HepG2 (cell line): ENCODE measurements around the gene GOLGA8B. TPM values are rescaled to one million over a fixed set of nuclear protein-coding genes. Genes with fewer than 3 reads are reported as not detected.
A peak's percentile ranks its signal among the peaks of the same experiment; 100 is the strongest.

ENCODE experiments used
- AHR ChIP-seq: IDR thresholded peaks from 2 replicates; pipeline ENCODE4 v1.6.1; 2018; ENCODE audit warnings: missing genetic modification reagents, missing compliant biosample characterization
- AKAP8 ChIP-seq: sonication (generic); formaldehyde crosslinking; IDR thresholded peaks from 2 replicates; pipeline ENCODE4 v1.5.1; 2020; ENCODE audit warnings: mild to moderate bottlenecking, missing genetic modification reagents
- KIAA2018 ChIP-seq: sonication (generic); formaldehyde crosslinking; IDR thresholded peaks from 2 replicates; pipeline ENCODE4 v1.5.0; 2020; ENCODE audit warnings: mild to moderate bottlenecking, missing genetic modification reagents, borderline replicate concordance
- KLF13 ChIP-seq: sonication (generic); formaldehyde crosslinking; IDR thresholded peaks from 2 replicates; pipeline ENCODE4 v1.4.0; 2020; ENCODE audit warnings: mild to moderate bottlenecking, missing genetic modification reagents
- MED1 ChIP-seq: sonication (generic); formaldehyde crosslinking; IDR thresholded peaks from 2 replicates; pipeline ENCODE4 v1.4.0; 2020; ENCODE audit warnings: missing genetic modification reagents
- NONO ChIP-seq, 2 experiments: fragments of 450-650 bp in 1 of 2; sonication (generic) in 1 of 2; formaldehyde crosslinking in 1 of 2; IDR thresholded peaks in 1 of 2; conservative IDR thresholded peaks in 1 of 2; 2 replicates each; pipeline versions ENCODE4 v1.6.1 to v1.8.0; 2017 to 2022; ENCODE audit warnings: mild to moderate bottlenecking in 1 of 2, missing genetic modification reagents in 1 of 2, moderate library complexity in 1 of 2
- PAF1 ChIP-seq: IDR thresholded peaks from 2 replicates; pipeline ENCODE4 v1.6.1; 2016; ENCODE audit warnings: missing genetic modification reagents, missing compliant biosample characterization
- SP140L ChIP-seq: sonication (generic); formaldehyde crosslinking; IDR thresholded peaks from 2 replicates; pipeline ENCODE4 v1.4.0; 2020; ENCODE audit warnings: missing genetic modification reagents, borderline replicate concordance
- SPEN ChIP-seq: sonication (generic); formaldehyde crosslinking; IDR thresholded peaks from 2 replicates; pipeline ENCODE4 v1.5.1; 2020; ENCODE audit warnings: low read depth, mild to moderate bottlenecking, missing genetic modification reagents
- THYN1 ChIP-seq: sonication (generic); formaldehyde crosslinking; IDR thresholded peaks from 2 replicates; pipeline ENCODE4 v1.8.1; 2023; ENCODE audit warnings: low read depth, mild to moderate bottlenecking, moderate library complexity, missing genetic modification reagents, borderline replicate concordance
- TSC22D2 ChIP-seq: sonication (generic); formaldehyde crosslinking; IDR thresholded peaks from 2 replicates; pipeline ENCODE4 v1.5.1; 2020; ENCODE audit warnings: missing genetic modification reagents, mild to moderate bottlenecking, borderline replicate concordance
- ZNF30 ChIP-seq: sonication (generic); formaldehyde crosslinking; IDR thresholded peaks from 2 replicates; pipeline ENCODE4 v1.5.0; 2020; ENCODE audit warnings: mild to moderate bottlenecking, missing genetic modification reagents
- ZNF432 ChIP-seq: sonication (generic); formaldehyde crosslinking; IDR thresholded peaks from 2 replicates; pipeline ENCODE4 v1.5.0; 2020; ENCODE audit warnings: missing genetic modification reagents, mild to moderate bottlenecking, borderline replicate concordance
- ZNF800 ChIP-seq: sonication (generic); formaldehyde crosslinking; IDR thresholded peaks from 2 replicates; pipeline ENCODE4 v1.4.0; 2020; ENCODE audit warnings: missing genetic modification reagents
- ZNF883 ChIP-seq: sonication (generic); formaldehyde crosslinking; IDR thresholded peaks from 2 replicates; pipeline ENCODE4 v1.5.1; 2020; ENCODE audit warnings: mild to moderate bottlenecking, missing genetic modification reagents; ENCODE audit errors: not compliant biosample characterization
- ZSCAN20 ChIP-seq: sonication (generic); formaldehyde crosslinking; IDR thresholded peaks from 2 replicates; pipeline ENCODE4 v1.4.0; 2020; ENCODE audit warnings: missing genetic modification reagents, mild to moderate bottlenecking, borderline replicate concordance
- ZSCAN22 ChIP-seq: sonication (generic); formaldehyde crosslinking; IDR thresholded peaks from 2 replicates; pipeline ENCODE4 v1.4.0; 2020; ENCODE audit warnings: mild to moderate bottlenecking, missing genetic modification reagents
- polyA plus RNA-seq, 8 experiments: library from polyadenylated mRNA; depleted of rRNA in 3 of 8; stranded (reverse) in 7 of 8; unstranded in 1 of 8; fragments of >200 nt; fragmentation: Illumina TruSeq in 4 of 8; extraction: Trizol in 4 of 8; gene quantifications; 2 replicates each; pipeline versions ENCODE4 v1.2.1 to v1.2.3, GENCODE V29; 2011 to 2016; ENCODE audit warnings: low read depth in 4 of 8, missing spikeins in 1 of 8, mixed read lengths in 1 of 8; ENCODE audit not compliant: insufficient read depth in 1 of 8
- total RNA-seq, 5 experiments: library from RNA; depleted of rRNA; stranded (reverse); fragments of >200 nt; fragmentation: Illumina TruSeq; extraction: Trizol; gene quantifications; 2 replicates each; pipeline ENCODE4 v1.2.3, GENCODE V29; 2016; ENCODE audit warnings: low read depth in 1 of 5

The GOLGA8B gene
- total and polyA plus RNA-seq, 2 of the 13 experiments (the other 11 are each of a cell fraction or from before 2014, with no cell fraction given): 38.8 to 89.0 TPM

GRCh38 chr15:34582461-34583371 lies 735 bp downstream of the GOLGA8B start (continued):
- TF ChIP-seq ZNF883 (CRISPR knock-in tag) (no peak), AHR (CRISPR knock-in tag) (no peak), SPEN (CRISPR knock-in tag) (no peak), SP140L (no peak), NONO (IDR thresholded peaks at IDR 0.05) (no peak), NONO (CRISPR knock-in tag; conservative IDR thresholded peaks at IDR 0.05) (no peak), KLF13 (CRISPR knock-in tag) (no peak), ZNF30 (CRISPR knock-in tag) (no peak), TSC22D2 (CRISPR knock-in tag) (no peak), PAF1 (CRISPR knock-in tag) (no peak), ZNF800 (CRISPR knock-in tag) (no peak), ZSCAN20 (no peak), ZSCAN22 (CRISPR knock-in tag) (no peak), KIAA2018 (CRISPR knock-in tag) (no peak), THYN1 (CRISPR knock-in tag) (no peak), AKAP8 (CRISPR knock-in tag) (0 out of 2 replicates have a peak, but pooled peaks have one; percentile 10), ZNF432 (CRISPR knock-in tag) (no peak), MED1 (no peak)
